ENCODE measurements around the gene DYNLT1.
A peak's percentile ranks its signal among the peaks of the same experiment; 100 is the strongest.
"Not testable (repeated sequence)": the region's sequence is repeated elsewhere in the genome, so short reads cannot be mapped to it uniquely, and the experiment has no call there.

DYNLT1 gene

GRCh38 chr6:158644231-158645063 lies at the start of gene DYNLT1:
TSS of gene DYNLT1 (minus strand) at chr6:158644743. CDS start at chr6:158644708, 35 bp downstream.
- peak; percentile 78 to 79 for DNase-seq (ENCODE audit: low read depth in 2 of 2, low spot score in 1 of 2)

GRCh38 chr6:158688860-158689259 lies 44.3 kb upstream of the DYNLT1 start:
- DNase-seq (ENCODE audit: low read depth in 2 of 2, low spot score in 1 of 2): no peak

GRCh38 chr6:158687506-158687905 lies 43.0 kb upstream of the DYNLT1 start:
- DNase-seq (ENCODE audit: low read depth in 2 of 2, low spot score in 1 of 2): no peak

GRCh38 chr6:158686791-158687381 lies 42.3 kb upstream of the DYNLT1 start:
- peak in 1 of 2 donors; percentile 21 for DNase-seq (ENCODE audit: low read depth in 2 of 2, low spot score in 1 of 2)

GRCh38 chr6:158686311-158686710 lies 41.8 kb upstream of the DYNLT1 start:
- no peak for DNase-seq (ENCODE audit: low read depth in 2 of 2, low spot score in 1 of 2)

GRCh38 chr6:158684745-158685324 lies 40.3 kb upstream of the DYNLT1 start:
- DNase-seq (ENCODE audit: low read depth in 2 of 2, low spot score in 1 of 2): no peak

- no peak for DNase-seq (ENCODE audit: low read depth in 2 of 2, low spot score in 1 of 2)
Measured at GRCh38 chr6:158684311-158684710, 39.8 kb upstream of the DYNLT1 start.

GRCh38 chr6:158680481-158680880 lies 35.9 kb upstream of the DYNLT1 start:
- no peak for DNase-seq (ENCODE audit: low read depth in 2 of 2, low spot score in 1 of 2)

GRCh38 chr6:158680015-158680414 lies 35.5 kb upstream of the DYNLT1 start:
- DNase-seq (ENCODE audit: low read depth in 2 of 2, low spot score in 1 of 2): no peak

GRCh38 chr6:158677906-158678578 lies 33.5 kb upstream of the DYNLT1 start:
- no peak for DNase-seq (ENCODE audit: low read depth in 2 of 2, low spot score in 1 of 2)

GRCh38 chr6:158677094-158677493 lies 32.6 kb upstream of the DYNLT1 start:
- DNase-seq (ENCODE audit: low read depth in 2 of 2, low spot score in 1 of 2): not testable (repeated sequence)

- no peak for DNase-seq (ENCODE audit: low read depth in 2 of 2, low spot score in 1 of 2)
Measured at GRCh38 chr6:158674342-158675131, 30.0 kb upstream of the DYNLT1 start.

- no peak for DNase-seq (ENCODE audit: low read depth in 2 of 2, low spot score in 1 of 2)
Measured at GRCh38 chr6:158672726-158673125, 28.2 kb upstream of the DYNLT1 start.

GRCh38 chr6:158672119-158672518 lies 27.6 kb upstream of the DYNLT1 start:
- not testable (repeated sequence) for DNase-seq (ENCODE audit: low read depth in 2 of 2, low spot score in 1 of 2)

- no peak for DNase-seq (ENCODE audit: low read depth in 2 of 2, low spot score in 1 of 2)
Measured at GRCh38 chr6:158669145-158670035, 24.8 kb upstream of the DYNLT1 start.

- no peak for DNase-seq (ENCODE audit: low read depth in 2 of 2, low spot score in 1 of 2)
Measured at GRCh38 chr6:158668707-158669103, 24.2 kb upstream of the DYNLT1 start.

- no peak for DNase-seq (ENCODE audit: low read depth in 2 of 2, low spot score in 1 of 2)
Measured at GRCh38 chr6:158667360-158667981, 22.9 kb upstream of the DYNLT1 start.

- no peak for DNase-seq (ENCODE audit: low read depth in 2 of 2, low spot score in 1 of 2)
Measured at GRCh38 chr6:158666628-158667359, 22.3 kb upstream of the DYNLT1 start.

GRCh38 chr6:158665332-158665731 lies 20.8 kb upstream of the DYNLT1 start:
- DNase-seq (ENCODE audit: low read depth in 2 of 2, low spot score in 1 of 2): no peak

All from stimulated activated CD8-positive, alpha-beta memory T cell treated with anti-CD3 and anti-CD28 coated beads, Interleukin-4, amount 100 ng/mL, for 1 hour (primary cell).